ENCODE results near the gene ADPRHL1. TPM values are rescaled to one million over a fixed set of nuclear protein-coding genes. Genes with fewer than 3 reads are reported as not detected.
"Not testable (repeated sequence)": the region's sequence is repeated elsewhere in the genome, so short reads cannot be mapped to it uniquely, and the experiment has no call there.

Gene ADPRHL1
- total RNA-seq, 2 donors from 2014 or later: 1.8 to 1.9 TPM

GRCh38 chr13:113472355-113473025 lies 19.2 kb upstream of the ADPRHL1 start:
- ATAC-seq (no peak), DNase-seq (ENCODE audit: low spot score) (no peak)
- Mint-ChIP-seq H3K4me3 (no peak overlapping the region), H3K36me3 (peaks cover 7% of the 10 kb centered on the region), H3K27ac (no peak overlapping the region), H3K9me3 (no peaks in the 10 kb centered on the region), H3K4me1 (ENCODE audit: low read depth in 2 of 2) (peaks cover 0 to 3% of the 10 kb centered on the region in 2 donors), H3K27me3 (no peaks in the 10 kb centered on the region)

GRCh38 chr13:113471844-113472243 lies 18.6 kb upstream of the ADPRHL1 start:
- Mint-ChIP-seq H3K4me1 (ENCODE audit: low read depth in 2 of 2) (peaks cover 0 to 3% of the 10 kb centered on the region in 2 donors), H3K4me3 (no peak overlapping the region), H3K27ac (no peak overlapping the region), H3K36me3 (peaks cover 3% of the 10 kb centered on the region), H3K9me3 (no peaks in the 10 kb centered on the region), H3K27me3 (no peaks in the 10 kb centered on the region)
- no peak for ATAC-seq
- DNase-seq (ENCODE audit: low spot score): no peak

- H3K4me1 Mint-ChIP-seq (ENCODE audit: low read depth in 2 of 2); DNase-seq (ENCODE audit: low spot score); H3K4me3 Mint-ChIP-seq; H3K9me3 Mint-ChIP-seq; ATAC-seq; H3K27me3 Mint-ChIP-seq; H3K27ac Mint-ChIP-seq; H3K36me3 Mint-ChIP-seq: not testable (repeated sequence)
Observed at GRCh38 chr13:113470635-113471163, 17.4 kb upstream of the ADPRHL1 start.

GRCh38 chr13:113470073-113470472 lies 16.8 kb upstream of the ADPRHL1 start:
- no peak overlapping the region for H3K27ac Mint-ChIP-seq
- ATAC-seq (no peak), DNase-seq (ENCODE audit: low spot score) (no peak)
- no peaks in the 10 kb centered on the region for H3K27me3 Mint-ChIP-seq
- H3K36me3 Mint-ChIP-seq: no peaks in the 10 kb centered on the region
- peaks cover 6 to 9% of the 10 kb centered on the region in 2 donors for H3K4me1 Mint-ChIP-seq (ENCODE audit: low read depth in 2 of 2)
- no peak overlapping the region for H3K4me3 Mint-ChIP-seq
- H3K9me3 Mint-ChIP-seq: no peaks in the 10 kb centered on the region

- no peaks in the 10 kb centered on the region for H3K36me3 Mint-ChIP-seq
Observed at GRCh38 chr13:113469582-113469981, 16.3 kb upstream of the ADPRHL1 start.

GRCh38 chr13:113468472-113469201 lies 15.3 kb upstream of the ADPRHL1 start:
- no peak for DNase-seq (ENCODE audit: low spot score)
- ATAC-seq: no peak
- Mint-ChIP-seq H3K9me3 (no peaks in the 10 kb centered on the region), H3K4me1 (ENCODE audit: low read depth in 2 of 2) (peaks cover 6 to 10% of the 10 kb centered on the region in 2 donors), H3K4me3 (no peak overlapping the region), H3K27ac (no peak overlapping the region), H3K36me3 (no peaks in the 10 kb centered on the region), H3K27me3 (no peaks in the 10 kb centered on the region)

More at GRCh38 chr13:113469582-113469981, 16.3 kb upstream of the ADPRHL1 start:
- Mint-ChIP-seq H3K4me1 (ENCODE audit: low read depth in 2 of 2) (peaks cover 6 to 10% of the 10 kb centered on the region in 2 donors), H3K4me3 (no peak overlapping the region), H3K27me3 (no peaks in the 10 kb centered on the region), H3K27ac (no peak overlapping the region), H3K9me3 (no peaks in the 10 kb centered on the region)
- DNase-seq (ENCODE audit: low spot score): no peak
- ATAC-seq: no peak

- H3K27ac Mint-ChIP-seq: no peak overlapping the region
- peaks cover 6 to 10% of the 10 kb centered on the region in 2 donors for H3K4me1 Mint-ChIP-seq (ENCODE audit: low read depth in 2 of 2)
- H3K36me3 Mint-ChIP-seq: no peaks in the 10 kb centered on the region
- no peak overlapping the region for H3K4me3 Mint-ChIP-seq
- DNase-seq (ENCODE audit: low spot score): no peak
- no peaks in the 10 kb centered on the region for H3K27me3 Mint-ChIP-seq
- no peaks in the 10 kb centered on the region for H3K9me3 Mint-ChIP-seq
- ATAC-seq: no peak
Observed at GRCh38 chr13:113468029-113468428, 14.7 kb upstream of the ADPRHL1 start.

- Mint-ChIP-seq H3K27ac (no peak overlapping the region), H3K4me3 (no peak overlapping the region), H3K9me3 (no peaks in the 10 kb centered on the region), H3K4me1 (ENCODE audit: low read depth in 2 of 2) (peaks cover 6 to 10% of the 10 kb centered on the region in 2 donors), H3K27me3 (no peaks in the 10 kb centered on the region), H3K36me3 (no peaks in the 10 kb centered on the region)
- DNase-seq (ENCODE audit: low spot score) (no peak), ATAC-seq (no peak)
Observed at GRCh38 chr13:113466383-113466782, 13.1 kb upstream of the ADPRHL1 start.

GRCh38 chr13:113465300-113465699 lies 12.0 kb upstream of the ADPRHL1 start:
- Mint-ChIP-seq H3K27ac (peak overlapping the region in 1 of 2 donors; percentile 41), H3K4me1 (ENCODE audit: low read depth in 2 of 2) (peaks cover 4 to 10% of the 10 kb centered on the region in 2 donors), H3K36me3 (no peaks in the 10 kb centered on the region), H3K4me3 (peak overlapping the region; percentile 49), H3K9me3 (no peaks in the 10 kb centered on the region), H3K27me3 (no peaks in the 10 kb centered on the region)
- ATAC-seq: peak in 1 of 2 donors; percentile 63
- no peak for DNase-seq (ENCODE audit: low spot score)

- Mint-ChIP-seq H3K36me3 (no peaks in the 10 kb centered on the region), H3K27me3 (no peaks in the 10 kb centered on the region), H3K4me3 (no peak overlapping the region), H3K9me3 (no peaks in the 10 kb centered on the region), H3K4me1 (ENCODE audit: low read depth in 2 of 2) (peaks cover 4 to 10% of the 10 kb centered on the region in 2 donors), H3K27ac (peak overlapping the region in 1 of 2 donors; percentile 26)
- ATAC-seq (no peak), DNase-seq (ENCODE audit: low spot score) (no peak)
Observed at GRCh38 chr13:113464476-113464875, 11.2 kb upstream of the ADPRHL1 start.

- no peak for ATAC-seq
- Mint-ChIP-seq H3K27me3 (no peaks in the 10 kb centered on the region), H3K9me3 (no peaks in the 10 kb centered on the region), H3K4me1 (ENCODE audit: low read depth in 2 of 2) (peaks cover 4 to 7% of the 10 kb centered on the region in 2 donors), H3K27ac (no peak overlapping the region), H3K4me3 (no peak overlapping the region), H3K36me3 (no peaks in the 10 kb centered on the region)
- no peak for DNase-seq (ENCODE audit: low spot score)
Observed at GRCh38 chr13:113461022-113461751, 7.9 kb upstream of the ADPRHL1 start.

GRCh38 chr13:113460599-113460998 lies 7.3 kb upstream of the ADPRHL1 start:
- ATAC-seq: no peak
- Mint-ChIP-seq H3K4me3 (no peak overlapping the region), H3K27ac (no peak overlapping the region), H3K9me3 (no peaks in the 10 kb centered on the region), H3K27me3 (no peaks in the 10 kb centered on the region), H3K4me1 (ENCODE audit: low read depth in 2 of 2) (peaks cover 4 to 6% of the 10 kb centered on the region in 2 donors), H3K36me3 (no peaks in the 10 kb centered on the region)
- DNase-seq (ENCODE audit: low spot score): no peak

- no peak overlapping the region for H3K4me3 Mint-ChIP-seq
- ATAC-seq (no peak), DNase-seq (ENCODE audit: low spot score) (no peak)
- H3K9me3 Mint-ChIP-seq: no peaks in the 10 kb centered on the region
- no peak overlapping the region for H3K27ac Mint-ChIP-seq
- H3K27me3 Mint-ChIP-seq: no peaks in the 10 kb centered on the region
- H3K4me1 Mint-ChIP-seq (ENCODE audit: low read depth in 2 of 2): peaks cover under 1 to 2% of the 10 kb centered on the region in 2 donors
- no peaks in the 10 kb centered on the region for H3K36me3 Mint-ChIP-seq
Observed at GRCh38 chr13:113460064-113460555, 6.8 kb upstream of the ADPRHL1 start.

Data from natural killer cell treated with Interleukin-12 subunit alpha and Interleukin-12 subunit beta and Interleukin-15 and Interleukin-18, amount 100 ng/mL, for 72 hours (primary cell).